ENCODE data around the gene CCR5. TPM values are rescaled to one million over a fixed set of nuclear protein-coding genes. Genes with fewer than 3 reads are reported as not detected.

Gene CCR5
- total RNA-seq, 3 donors from 2014 or later: 0.73 to 0.98 (median 0.96) TPM

DNA sequence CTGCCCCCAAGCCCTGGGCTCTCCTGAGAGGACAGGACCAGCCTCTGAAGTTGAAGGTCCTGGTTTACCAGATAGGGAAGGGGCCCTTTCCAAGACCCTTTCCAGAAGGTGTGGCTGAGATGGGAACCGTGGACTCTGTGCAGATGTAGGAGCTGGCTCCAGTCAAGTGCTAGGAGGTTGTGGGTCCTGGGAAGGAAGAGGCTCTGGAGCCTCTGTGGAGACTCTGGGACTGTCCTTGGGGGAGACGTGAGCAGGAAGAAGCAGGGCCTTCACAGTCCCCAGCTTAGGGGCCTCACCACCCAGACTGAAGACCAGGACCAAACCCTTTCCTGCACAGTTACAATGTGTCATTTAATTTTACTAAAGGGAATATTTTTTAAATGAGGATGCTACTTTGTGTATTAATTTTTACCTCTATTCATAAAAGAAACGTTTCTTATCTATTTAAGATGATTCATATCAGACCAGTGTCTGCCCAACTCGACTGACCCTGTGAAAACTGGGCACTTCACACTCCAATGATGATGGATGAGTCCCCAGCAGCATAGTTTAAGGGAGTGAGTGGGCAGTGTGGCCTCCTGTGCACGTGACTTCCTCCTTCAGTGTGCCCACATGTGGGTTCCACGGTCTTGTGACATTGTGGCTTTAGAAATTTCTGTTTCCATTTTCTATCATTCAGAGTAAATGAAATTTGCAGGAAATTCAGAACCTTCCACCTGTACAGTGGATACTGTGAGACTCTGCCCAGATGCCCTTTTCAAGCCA, 25.2 kb downstream of the CCR5 start:
- no peak overlapping the region for H3K27ac ChIP-seq
- intact Hi-C loops (cut with DNase I; ENCODE audit: low total_unique reads): no loop called here
- no peak for TF ChIP-seq POLR2AphosphoS5 (IDR thresholded peaks at IDR 0.05)
- TF ChIP-seq, protein P1, sequence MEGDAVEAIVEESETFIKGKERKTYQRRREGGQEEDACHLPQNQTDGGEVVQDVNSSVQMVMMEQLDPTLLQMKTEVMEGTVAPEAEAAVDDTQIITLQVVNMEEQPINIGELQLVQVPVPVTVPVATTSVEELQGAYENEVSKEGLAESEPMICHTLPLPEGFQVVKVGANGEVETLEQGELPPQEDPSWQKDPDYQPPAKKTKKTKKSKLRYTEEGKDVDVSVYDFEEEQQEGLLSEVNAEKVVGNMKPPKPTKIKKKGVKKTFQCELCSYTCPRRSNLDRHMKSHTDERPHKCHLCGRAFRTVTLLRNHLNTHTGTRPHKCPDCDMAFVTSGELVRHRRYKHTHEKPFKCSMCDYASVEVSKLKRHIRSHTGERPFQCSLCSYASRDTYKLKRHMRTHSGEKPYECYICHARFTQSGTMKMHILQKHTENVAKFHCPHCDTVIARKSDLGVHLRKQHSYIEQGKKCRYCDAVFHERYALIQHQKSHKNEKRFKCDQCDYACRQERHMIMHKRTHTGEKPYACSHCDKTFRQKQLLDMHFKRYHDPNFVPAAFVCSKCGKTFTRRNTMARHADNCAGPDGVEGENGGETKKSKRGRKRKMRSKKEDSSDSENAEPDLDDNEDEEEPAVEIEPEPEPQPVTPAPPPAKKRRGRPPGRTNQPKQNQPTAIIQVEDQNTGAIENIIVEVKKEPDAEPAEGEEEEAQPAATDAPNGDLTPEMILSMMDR (IDR thresholded peaks at IDR 0.05): no peak
- no peak for TF ChIP-seq POLR2A (IDR thresholded peaks at IDR 0.05)
- no peaks in the 10 kb centered on the region for H3K9me3 ChIP-seq
- no peak overlapping the region for H3K4me3 ChIP-seq
- no peaks in the 10 kb centered on the region for H3K36me3 ChIP-seq
- no peaks in the 10 kb centered on the region for H3K4me1 ChIP-seq
- peaks cover 0 to 4% of the 10 kb centered on the region in 2 donors for H3K27me3 ChIP-seq
- DNase-seq (ENCODE audit: low spot score in 2 of 2): no peak

DNA sequence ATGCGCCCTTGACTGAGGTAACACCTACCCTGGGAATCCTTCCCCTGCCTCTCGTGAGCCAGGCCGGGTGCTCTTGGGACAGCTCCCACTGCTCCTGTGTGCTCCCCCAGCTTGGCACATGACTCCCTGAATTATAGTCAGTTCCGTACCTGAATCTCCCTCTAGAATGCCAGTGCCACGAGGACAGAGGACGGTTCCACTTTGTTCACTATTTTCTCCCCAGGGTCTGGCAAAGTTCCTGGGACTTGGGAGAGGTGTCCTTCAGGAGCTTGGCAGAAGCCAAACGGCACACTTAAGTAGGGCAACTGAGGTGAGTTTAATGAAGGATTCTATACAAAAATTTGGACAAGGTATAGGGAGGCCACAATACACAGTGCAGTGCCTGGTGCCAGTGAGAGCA, 26.4 kb downstream of the CCR5 start:
- intact Hi-C loops (cut with DNase I; ENCODE audit: low total_unique reads): no loop called here
- Histone ChIP-seq H3K4me3 (no peak overlapping the region), H3K27ac (no peak overlapping the region), H3K36me3 (no peaks in the 10 kb centered on the region), H3K27me3 (peaks cover 0 to 4% of the 10 kb centered on the region in 2 donors), H3K9me3 (no peaks in the 10 kb centered on the region), H3K4me1 (no peaks in the 10 kb centered on the region)
- TF ChIP-seq POLR2A (IDR thresholded peaks at IDR 0.05): no peak
- TF ChIP-seq POLR2AphosphoS5 (IDR thresholded peaks at IDR 0.05): no peak
- TF ChIP-seq, protein P1 (IDR thresholded peaks at IDR 0.05): no peak
- no peak for DNase-seq (ENCODE audit: low spot score in 2 of 2)

DNA sequence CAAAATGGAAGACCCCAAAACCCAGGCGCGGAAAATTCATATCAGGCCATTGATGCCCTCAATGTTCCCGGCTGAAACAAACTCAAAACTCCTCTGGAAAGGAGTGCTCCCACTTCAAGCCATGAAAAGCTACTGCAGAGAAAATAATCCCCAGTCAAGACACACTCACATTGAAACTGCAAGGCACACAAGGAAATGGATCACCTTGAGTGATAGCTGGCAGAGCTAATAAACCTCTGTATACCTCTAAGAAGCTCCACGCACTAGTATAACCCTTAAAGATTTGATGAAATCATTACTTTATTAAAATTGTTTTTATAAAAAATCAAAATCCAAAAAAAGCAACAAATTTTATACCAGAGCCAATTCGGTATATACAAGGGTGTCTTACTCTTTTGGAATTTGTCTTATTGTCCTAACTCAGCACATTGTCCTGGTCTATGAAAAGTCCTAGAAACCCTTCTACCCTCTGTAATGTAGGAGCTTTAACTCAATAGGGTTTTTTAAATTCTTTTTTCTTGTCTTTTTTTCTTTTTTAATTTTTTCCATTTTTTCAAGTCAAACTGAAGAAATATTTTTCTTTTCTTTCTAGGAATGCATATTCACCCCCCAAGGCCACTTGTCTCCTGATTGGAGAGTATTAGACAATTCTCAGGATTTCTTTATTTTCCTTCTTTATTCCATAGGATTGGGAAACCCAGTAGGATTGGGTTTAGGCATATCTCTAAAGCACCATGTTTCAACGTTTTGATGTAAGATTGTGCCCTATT, 27.6 kb downstream of the CCR5 start:
- Histone ChIP-seq H3K9me3 (no peaks in the 10 kb centered on the region), H3K27me3 (peaks cover 0 to 4% of the 10 kb centered on the region in 2 donors), H3K4me1 (no peaks in the 10 kb centered on the region), H3K27ac (no peak overlapping the region), H3K36me3 (no peaks in the 10 kb centered on the region), H3K4me3 (no peak overlapping the region)
- intact Hi-C loops (cut with DNase I; ENCODE audit: low total_unique reads): no loop called here
- TF ChIP-seq, protein P1 (IDR thresholded peaks at IDR 0.05): no peak
- TF ChIP-seq POLR2AphosphoS5 (IDR thresholded peaks at IDR 0.05): no peak
- no peak for TF ChIP-seq POLR2A (IDR thresholded peaks at IDR 0.05)
- no peak for DNase-seq (ENCODE audit: low spot score in 2 of 2)

DNA sequence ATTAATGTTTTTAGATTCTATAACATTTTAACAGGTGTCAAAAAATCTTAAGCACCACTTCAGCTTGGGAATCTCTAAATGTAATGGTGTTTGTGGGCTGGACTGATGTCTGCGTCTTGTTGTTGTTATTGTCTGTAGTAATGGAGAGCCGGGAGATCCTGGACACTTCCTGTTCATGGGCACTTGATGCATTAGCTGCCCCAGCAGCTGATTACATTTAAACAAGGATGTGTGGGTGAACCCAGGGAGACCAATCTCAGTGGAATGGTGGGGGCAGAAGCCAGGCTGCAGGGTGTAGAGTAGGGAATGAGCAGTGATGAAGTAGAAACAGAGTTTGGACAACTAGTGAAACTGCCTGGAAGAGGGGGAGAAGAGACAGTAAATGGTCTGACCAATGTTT, 28.4 kb downstream of the CCR5 start:
- Histone ChIP-seq H3K27ac (no peak overlapping the region), H3K27me3 (peaks cover 0 to 4% of the 10 kb centered on the region in 2 donors), H3K9me3 (no peaks in the 10 kb centered on the region), H3K4me3 (no peak overlapping the region), H3K36me3 (no peaks in the 10 kb centered on the region), H3K4me1 (no peaks in the 10 kb centered on the region)
- intact Hi-C loops (cut with DNase I; ENCODE audit: low total_unique reads): no loop called here
- TF ChIP-seq POLR2AphosphoS5 (IDR thresholded peaks at IDR 0.05) (no peak), POLR2A (IDR thresholded peaks at IDR 0.05) (no peak)
- TF ChIP-seq, protein P1 (IDR thresholded peaks at IDR 0.05): no peak
- DNase-seq (ENCODE audit: low spot score in 2 of 2): no peak

DNA sequence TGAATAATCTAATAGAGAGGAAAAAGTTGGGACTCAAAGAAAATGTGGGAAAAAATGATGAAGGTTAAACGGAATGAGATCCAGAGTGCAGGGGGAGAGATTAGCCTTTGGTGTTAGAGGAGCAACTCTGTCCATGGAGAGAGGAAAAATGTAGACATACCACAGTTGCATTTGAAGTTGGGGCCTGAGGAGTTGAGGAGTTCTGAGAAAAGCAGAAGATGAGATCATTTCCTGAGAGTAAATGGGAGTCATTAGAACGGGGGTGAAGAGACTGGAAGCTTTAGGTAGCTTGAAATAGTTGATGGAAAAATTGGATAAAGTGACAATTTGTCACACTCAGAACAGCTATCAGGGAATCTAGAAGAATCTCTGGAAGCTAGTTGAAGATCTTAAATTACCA, 28.8 kb downstream of the CCR5 start:
- Histone ChIP-seq H3K27ac (no peak overlapping the region), H3K4me3 (no peak overlapping the region), H3K27me3 (no peaks in the 10 kb centered on the region), H3K9me3 (no peaks in the 10 kb centered on the region), H3K36me3 (no peaks in the 10 kb centered on the region), H3K4me1 (no peaks in the 10 kb centered on the region)
- intact Hi-C loops (cut with DNase I; ENCODE audit: low total_unique reads): no loop called here
- no peak for DNase-seq (ENCODE audit: low spot score in 2 of 2)
- TF ChIP-seq POLR2AphosphoS5 (IDR thresholded peaks at IDR 0.05) (no peak), POLR2A (IDR thresholded peaks at IDR 0.05) (no peak)
- TF ChIP-seq, protein P1 (IDR thresholded peaks at IDR 0.05): no peak

Data from breast epithelium (tissue), 4 donors.